KMS-11 (cell line): ENCODE data around the gene SCTR.

Experiments
- H2AFZ ChIP-seq: fragments of 200-600 bp; sonication (generic); 2 replicates; pipeline ENCODE4 v1.6.1; 2016; ENCODE audit warnings: antibody characterized with exemption, mixed run types, low read depth
- H3K27ac ChIP-seq: fragments of 200-600 bp; sonication (generic); 2 replicates; pipeline ENCODE4 v1.6.1; 2016; ENCODE audit warnings: mild to moderate bottlenecking, mixed run types
- H3K27me3 ChIP-seq: fragments of 200-600 bp; sonication (generic); 2 replicates; pipeline ENCODE4 v1.6.1; 2017; ENCODE audit warnings: mild to moderate bottlenecking, low read depth, mixed run types, moderate library complexity; ENCODE audit not compliant: insufficient read depth
- H3K36me3 ChIP-seq: fragments of 200-600 bp; sonication (generic); 2 replicates; pipeline ENCODE4 v1.6.1; 2017; ENCODE audit warnings: mild to moderate bottlenecking, mixed run types; ENCODE audit not compliant: insufficient read depth
- H3K4me1 ChIP-seq: fragments of 200-600 bp; sonication (generic); 2 replicates; pipeline ENCODE4 v1.6.1; 2016; ENCODE audit warnings: mild to moderate bottlenecking, low read depth, mixed run types; ENCODE audit not compliant: poor library complexity, severe bottlenecking
- H3K4me2 ChIP-seq: fragments of 200-600 bp; sonication (generic); 2 replicates; pipeline ENCODE4 v1.7.0; 2016; ENCODE audit warnings: mild to moderate bottlenecking, mixed run types
- H3K4me3 ChIP-seq: fragments of 200-600 bp; sonication (generic); IDR thresholded peaks from 2 replicates; pipeline ENCODE4 v1.6.1; 2017; ENCODE audit warnings: low read depth, low read length, mixed read lengths; ENCODE audit not compliant: insufficient read depth
- H3K79me2 ChIP-seq: fragments of 200-600 bp; sonication (generic); 2 replicates; pipeline ENCODE4 v1.6.1; 2016; ENCODE audit warnings: low read depth, mixed run types; ENCODE audit not compliant: insufficient read depth
- H3K9ac ChIP-seq: fragments of 200-600 bp; sonication (generic); 2 replicates; pipeline ENCODE4 v1.6.1; 2016; ENCODE audit warnings: mild to moderate bottlenecking, mixed run types
- H4K20me1 ChIP-seq: fragments of 200-600 bp; sonication (generic); 2 replicates; pipeline ENCODE4 v1.6.1; 2016; ENCODE audit warnings: mild to moderate bottlenecking, mixed run types; ENCODE audit not compliant: insufficient read depth
- TF ChIP-seq, protein P1 (sequence below): fragments of 200-600 bp; sonication (generic); conservative IDR thresholded peaks from 2 replicates; pipeline ENCODE4 v1.6.1; 2017; ENCODE audit warnings: low read depth, mild to moderate bottlenecking, antibody characterized with exemption, low read length, moderate library complexity, mixed read lengths

SCTR gene

DNA sequence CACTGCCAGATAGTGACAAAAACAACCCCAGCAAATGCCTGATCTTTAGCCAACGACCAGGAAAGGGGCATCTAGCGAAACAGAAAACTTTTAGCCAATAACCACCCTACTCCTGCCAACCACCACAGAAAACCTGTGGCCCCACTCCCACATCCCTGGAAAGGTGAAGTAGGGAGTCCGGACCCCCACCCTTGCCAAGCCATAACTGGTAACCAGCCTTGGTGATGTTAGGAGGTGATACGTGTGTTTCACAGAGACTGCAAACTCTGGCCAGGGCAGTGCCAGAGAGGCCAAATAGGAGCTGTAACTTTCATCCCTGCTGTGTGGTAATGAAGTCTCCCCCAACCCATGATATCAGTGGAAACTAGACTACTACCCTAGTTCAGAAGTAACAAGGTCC lies 27.6 kb downstream of the SCTR start:
- no peaks in the 10 kb centered on the region for H3K27me3 ChIP-seq
- no peaks in the 10 kb centered on the region for H3K36me3 ChIP-seq
- TF ChIP-seq, protein P1, sequence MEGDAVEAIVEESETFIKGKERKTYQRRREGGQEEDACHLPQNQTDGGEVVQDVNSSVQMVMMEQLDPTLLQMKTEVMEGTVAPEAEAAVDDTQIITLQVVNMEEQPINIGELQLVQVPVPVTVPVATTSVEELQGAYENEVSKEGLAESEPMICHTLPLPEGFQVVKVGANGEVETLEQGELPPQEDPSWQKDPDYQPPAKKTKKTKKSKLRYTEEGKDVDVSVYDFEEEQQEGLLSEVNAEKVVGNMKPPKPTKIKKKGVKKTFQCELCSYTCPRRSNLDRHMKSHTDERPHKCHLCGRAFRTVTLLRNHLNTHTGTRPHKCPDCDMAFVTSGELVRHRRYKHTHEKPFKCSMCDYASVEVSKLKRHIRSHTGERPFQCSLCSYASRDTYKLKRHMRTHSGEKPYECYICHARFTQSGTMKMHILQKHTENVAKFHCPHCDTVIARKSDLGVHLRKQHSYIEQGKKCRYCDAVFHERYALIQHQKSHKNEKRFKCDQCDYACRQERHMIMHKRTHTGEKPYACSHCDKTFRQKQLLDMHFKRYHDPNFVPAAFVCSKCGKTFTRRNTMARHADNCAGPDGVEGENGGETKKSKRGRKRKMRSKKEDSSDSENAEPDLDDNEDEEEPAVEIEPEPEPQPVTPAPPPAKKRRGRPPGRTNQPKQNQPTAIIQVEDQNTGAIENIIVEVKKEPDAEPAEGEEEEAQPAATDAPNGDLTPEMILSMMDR = no peak
- H3K27ac ChIP-seq = no peak overlapping the region
- H3K4me2 ChIP-seq = no peak overlapping the region
- no peak overlapping the region for H2AFZ ChIP-seq
- H3K4me1 ChIP-seq = no peaks in the 10 kb centered on the region
- no peak overlapping the region for H3K9ac ChIP-seq
- no peaks in the 10 kb centered on the region for H3K79me2 ChIP-seq
- H3K4me3 ChIP-seq = no peak overlapping the region
- H4K20me1 ChIP-seq = no peaks in the 10 kb centered on the region

DNA sequence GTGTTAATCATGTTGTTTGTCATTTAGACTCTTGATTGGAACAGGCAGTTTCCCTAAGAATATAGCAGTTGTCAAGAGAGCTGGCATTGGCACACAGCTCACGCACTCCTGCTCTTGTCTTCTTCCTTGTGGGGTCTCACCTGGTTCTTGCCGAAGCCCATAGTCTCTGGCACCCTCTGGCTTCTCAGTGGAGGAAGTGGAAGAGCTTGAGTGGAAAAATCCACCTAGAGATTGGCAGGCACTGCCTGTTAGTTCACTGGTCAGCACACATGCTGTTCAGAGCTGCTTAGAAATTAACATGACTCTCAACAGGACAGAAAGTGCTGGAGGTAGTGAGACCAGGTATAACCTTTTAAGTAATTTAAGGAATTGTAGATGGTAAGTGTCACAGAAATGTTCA lies 28.3 kb downstream of the SCTR start:
- no peak overlapping the region for H2AFZ ChIP-seq
- TF ChIP-seq, protein P1 = no peak
- no peaks in the 10 kb centered on the region for H3K4me1 ChIP-seq
- no peak overlapping the region for H3K4me2 ChIP-seq
- no peaks in the 10 kb centered on the region for H3K27me3 ChIP-seq
- no peaks in the 10 kb centered on the region for H4K20me1 ChIP-seq
- no peaks in the 10 kb centered on the region for H3K79me2 ChIP-seq
- H3K4me3 ChIP-seq = no peak overlapping the region
- H3K36me3 ChIP-seq = no peaks in the 10 kb centered on the region
- H3K27ac ChIP-seq = no peak overlapping the region
- no peak overlapping the region for H3K9ac ChIP-seq

DNA sequence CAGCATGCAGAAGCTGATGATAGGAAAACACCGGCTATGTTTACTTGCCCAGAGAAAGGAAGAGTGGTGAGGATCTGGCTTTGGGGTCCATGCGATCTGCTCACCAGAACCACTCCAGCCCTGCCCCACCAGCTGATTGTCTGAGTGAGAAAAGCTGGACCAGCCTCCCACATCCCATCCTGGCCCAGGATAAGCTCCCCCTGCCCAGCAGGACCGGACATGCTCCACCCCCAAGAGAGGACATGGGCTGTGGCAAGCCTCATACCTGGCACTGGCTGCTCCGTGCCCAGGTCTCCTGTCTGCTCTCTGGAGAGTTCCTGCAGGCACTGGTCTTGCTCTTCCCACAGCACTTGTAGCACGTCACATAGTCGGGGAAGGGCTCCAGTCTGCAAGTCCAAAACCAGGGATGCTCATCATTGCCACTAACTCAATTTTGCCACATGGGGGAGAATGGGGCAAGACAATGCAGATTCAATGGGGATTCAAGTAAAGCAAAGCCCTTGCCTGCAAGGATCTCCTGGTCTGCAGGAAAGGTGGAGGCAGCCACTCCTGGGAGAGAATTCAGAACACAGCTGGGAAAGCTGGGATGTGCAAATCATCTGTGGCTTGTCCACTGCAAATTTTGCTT lies 30.0 kb downstream of the SCTR start:
- H3K27ac ChIP-seq = no peak overlapping the region
- H3K4me3 ChIP-seq = no peak overlapping the region
- H3K79me2 ChIP-seq = no peaks in the 10 kb centered on the region
- H3K9ac ChIP-seq = no peak overlapping the region
- no peak overlapping the region for H2AFZ ChIP-seq
- no peaks in the 10 kb centered on the region for H3K4me1 ChIP-seq
- H3K4me2 ChIP-seq = no peak overlapping the region
- TF ChIP-seq, protein P1 = no peak
- no peaks in the 10 kb centered on the region for H3K36me3 ChIP-seq
- H3K27me3 ChIP-seq = no peaks in the 10 kb centered on the region
- H4K20me1 ChIP-seq = no peaks in the 10 kb centered on the region

DNA sequence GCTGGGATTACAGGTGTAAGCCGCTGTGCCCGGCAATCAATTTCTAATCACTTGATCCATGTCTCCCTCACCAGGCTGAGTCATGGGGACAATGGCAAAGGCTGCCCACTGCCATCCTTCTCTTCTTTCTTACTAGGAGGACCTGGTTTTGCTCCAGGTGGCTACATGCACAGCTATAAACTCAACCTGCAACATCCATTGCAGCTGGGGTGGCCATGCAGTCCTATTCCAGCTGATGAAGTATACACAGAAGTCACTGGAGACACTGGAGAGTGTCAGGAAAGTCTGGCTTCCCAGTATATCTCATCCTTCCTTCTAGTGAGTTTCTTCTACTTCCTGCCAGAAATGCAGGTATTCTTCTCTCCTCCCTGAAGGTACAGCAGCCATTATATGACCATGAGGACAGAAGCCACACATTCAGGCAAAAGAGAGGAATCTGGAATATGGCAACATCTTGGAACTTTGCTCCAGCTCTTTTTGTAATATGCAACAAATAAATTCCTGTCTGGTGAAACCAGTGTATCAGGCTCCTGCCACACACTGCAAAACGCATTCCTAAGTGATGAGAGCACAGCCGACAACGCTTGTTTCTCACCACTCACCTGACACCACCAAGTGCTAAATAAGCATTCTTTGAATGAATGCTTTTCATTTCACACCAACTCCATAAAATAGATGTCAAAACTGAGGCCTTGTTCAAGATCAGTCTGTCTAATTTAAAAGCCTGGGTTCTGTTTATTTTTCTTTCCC lies 32.3 kb downstream of the SCTR start:
- Histone ChIP-seq H3K79me2 (no peaks in the 10 kb centered on the region), H3K27ac (no peak overlapping the region), H3K9ac (no peak overlapping the region), H3K4me3 (no peak overlapping the region), H4K20me1 (no peaks in the 10 kb centered on the region), H3K27me3 (no peaks in the 10 kb centered on the region), H3K4me1 (no peaks in the 10 kb centered on the region), H3K4me2 (no peak overlapping the region), H2AFZ (no peak overlapping the region), H3K36me3 (no peaks in the 10 kb centered on the region)
- TF ChIP-seq, protein P1 = no peak
